GM19397 (cell line): ENCODE measurements around the gene TGM1.
A peak's percentile ranks its signal among the peaks of the same experiment; 100 is the strongest.
"Not testable (repeated sequence)": the region's sequence is repeated elsewhere in the genome, so short reads cannot be mapped to it uniquely, and the experiment has no call there.

Experiments used
- ATAC-seq: cut with Tn5 transposase; IDR thresholded peaks from one replicate; pipeline ENCODE4 v1.9.1; 2021; ENCODE audit warnings: mild to moderate bottlenecking, moderate library complexity; ENCODE audit not compliant: unreplicated experiment

TGM1 gene

DNA sequence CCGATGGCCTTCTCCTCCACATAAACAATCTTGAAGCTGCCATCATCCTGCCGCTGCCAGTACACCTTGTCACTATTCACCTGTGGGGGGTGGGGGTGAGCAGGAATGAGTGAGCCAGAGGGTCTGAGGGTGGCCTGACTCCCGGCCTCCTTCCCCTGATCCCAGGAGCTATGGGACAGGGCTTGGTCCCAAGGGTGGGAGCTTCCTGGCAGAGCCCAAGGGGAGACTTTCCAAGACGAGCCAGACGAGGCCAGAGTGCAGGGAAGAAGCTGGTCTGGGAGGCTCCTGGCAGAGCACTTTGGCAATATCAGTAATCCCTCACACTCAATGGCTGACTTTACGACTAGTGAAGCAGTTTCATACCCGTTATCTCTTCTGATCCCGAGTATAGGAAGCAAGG, 7.5 kb downstream of the TGM1 start:
- no peak for ATAC-seq

DNA sequence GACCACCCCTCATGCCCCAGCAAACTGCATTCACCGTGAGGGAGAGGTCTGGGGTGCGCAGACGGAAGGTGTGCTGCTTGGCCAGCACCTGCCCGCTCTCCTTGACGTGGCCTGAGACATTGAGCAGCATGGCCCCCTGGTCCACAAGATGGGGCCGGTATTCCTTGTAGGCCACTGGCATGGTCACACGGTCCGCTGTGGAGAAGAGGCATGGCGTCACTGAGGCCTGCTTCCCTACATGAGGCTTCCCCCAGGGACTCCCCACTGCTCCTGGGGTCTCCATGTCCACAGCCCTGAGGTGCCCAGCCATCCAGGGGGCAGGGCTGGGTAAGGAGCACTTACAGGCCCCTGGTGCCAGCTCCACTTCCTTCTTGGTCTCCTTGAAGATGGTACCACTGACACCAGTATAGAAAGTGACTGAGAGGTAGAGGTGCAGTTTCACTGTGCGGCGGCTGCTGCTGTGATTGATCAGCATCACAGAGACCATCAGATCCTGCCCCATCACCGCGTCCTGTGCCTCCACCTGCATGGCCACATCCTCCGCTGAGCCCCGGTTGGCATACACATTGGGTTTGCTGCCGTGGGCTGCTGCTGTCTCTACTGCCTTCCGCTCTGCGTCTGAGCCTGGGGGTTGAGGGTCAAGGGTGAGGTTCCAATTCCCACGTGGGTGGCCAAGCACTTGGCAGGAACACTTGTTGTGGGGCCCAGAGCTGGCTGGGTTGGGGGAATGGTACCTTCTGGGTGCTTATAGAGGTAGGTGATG, 8.2 kb downstream of the TGM1 start:
- ATAC-seq, result no peak

DNA sequence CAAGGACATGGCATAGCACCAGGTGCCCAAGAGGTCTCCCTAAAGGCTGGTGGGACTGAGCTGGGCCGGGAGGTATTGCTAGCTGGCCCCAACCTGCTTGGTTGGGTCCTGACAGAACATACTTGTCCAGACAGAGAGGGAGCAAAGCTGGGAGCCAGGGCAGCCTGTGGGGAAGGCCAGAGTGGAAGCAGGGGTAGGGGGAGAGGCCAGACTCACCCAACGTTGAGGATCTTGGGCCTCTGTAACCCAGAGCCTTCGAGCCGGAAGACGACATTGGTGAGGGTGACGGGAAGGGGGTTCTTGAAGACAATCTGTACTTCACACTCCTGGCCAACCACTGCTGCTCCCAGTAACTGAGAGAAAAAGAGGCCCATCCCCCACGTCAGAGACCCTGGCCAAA, 9.0 kb downstream of the TGM1 start:
- ATAC-seq, result no peak

DNA sequence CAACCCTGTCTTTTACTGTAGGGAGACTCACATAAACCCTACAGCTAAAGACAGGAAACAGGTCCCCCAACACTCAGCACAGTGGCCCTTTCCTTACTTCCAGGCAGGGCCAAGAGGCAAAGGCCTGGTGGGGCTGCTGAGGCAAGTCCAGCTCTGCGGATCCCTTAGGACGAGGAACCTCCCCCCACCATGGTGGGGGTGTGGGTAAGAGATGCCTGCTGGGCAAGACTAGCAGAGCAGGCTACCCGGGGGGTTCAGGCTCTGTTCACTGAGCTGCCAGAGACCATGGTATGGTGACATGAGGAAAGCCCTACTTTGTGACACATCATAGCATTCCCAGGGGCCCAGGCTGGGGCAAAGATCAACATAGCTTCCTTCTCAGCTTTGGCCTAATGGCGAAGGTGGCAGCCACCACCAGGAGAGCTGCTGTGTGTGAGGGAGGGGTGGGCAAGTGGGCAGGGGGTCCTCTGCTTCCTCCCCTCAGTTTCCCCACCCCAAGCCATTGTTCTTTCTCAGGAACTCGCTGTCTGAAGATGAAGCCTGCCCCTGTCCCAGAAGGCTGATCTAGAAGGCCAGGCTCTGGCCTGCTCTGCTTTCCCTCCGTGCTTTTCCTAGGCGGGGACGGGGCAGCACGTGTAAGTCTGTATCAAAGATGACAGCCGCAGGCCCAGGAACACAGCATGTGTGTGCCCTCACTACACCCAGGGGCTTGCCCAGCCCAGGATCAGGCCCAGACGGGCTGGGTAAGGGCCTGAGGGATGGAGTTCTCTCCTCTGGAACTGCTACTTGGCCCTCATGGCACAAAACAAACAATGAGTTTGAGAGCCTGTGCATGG, 10.5 kb downstream of the TGM1 start:
- ATAC-seq, result no peak

DNA sequence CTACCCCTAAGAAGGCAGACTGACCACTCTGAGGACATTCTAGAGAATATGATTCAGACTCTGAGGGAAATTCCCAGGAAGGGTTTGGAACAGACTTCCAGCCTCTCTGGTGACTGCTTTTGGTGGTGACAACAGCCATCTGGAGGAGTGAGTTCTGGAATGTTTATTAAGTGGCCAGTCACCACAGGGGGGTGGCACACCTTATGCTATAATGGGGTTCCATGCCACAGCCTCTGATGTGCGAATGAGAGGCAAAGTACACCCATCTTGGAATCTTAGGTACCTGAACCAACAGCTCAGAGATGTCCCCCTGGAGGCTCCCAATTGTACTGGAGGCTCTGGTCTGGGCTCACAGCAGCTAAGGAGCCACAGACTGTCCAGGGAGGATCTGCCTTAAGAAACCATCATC, 11.1 kb downstream of the TGM1 start:
- no peak for ATAC-seq

DNA sequence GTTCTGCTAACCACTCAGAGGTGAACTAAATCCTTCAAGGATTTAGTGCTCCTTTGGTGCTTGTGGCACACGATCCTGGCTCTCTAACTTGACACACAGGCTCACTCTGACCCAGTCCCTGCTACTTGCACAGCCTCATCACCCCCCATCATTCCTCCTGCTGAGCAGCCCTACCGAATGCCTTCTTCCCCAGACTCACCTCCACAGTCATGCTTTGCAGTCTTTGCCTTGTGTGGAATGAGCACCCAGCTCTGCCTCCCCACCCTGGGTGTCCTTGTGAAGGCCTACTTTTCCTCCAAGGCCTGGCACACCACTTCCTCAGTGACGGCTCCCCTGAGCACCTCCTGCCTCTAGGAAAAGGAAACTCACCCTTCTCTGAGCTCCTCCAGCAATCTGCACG, 12.6 kb downstream of the TGM1 start:
- ATAC-seq, result no peak

DNA sequence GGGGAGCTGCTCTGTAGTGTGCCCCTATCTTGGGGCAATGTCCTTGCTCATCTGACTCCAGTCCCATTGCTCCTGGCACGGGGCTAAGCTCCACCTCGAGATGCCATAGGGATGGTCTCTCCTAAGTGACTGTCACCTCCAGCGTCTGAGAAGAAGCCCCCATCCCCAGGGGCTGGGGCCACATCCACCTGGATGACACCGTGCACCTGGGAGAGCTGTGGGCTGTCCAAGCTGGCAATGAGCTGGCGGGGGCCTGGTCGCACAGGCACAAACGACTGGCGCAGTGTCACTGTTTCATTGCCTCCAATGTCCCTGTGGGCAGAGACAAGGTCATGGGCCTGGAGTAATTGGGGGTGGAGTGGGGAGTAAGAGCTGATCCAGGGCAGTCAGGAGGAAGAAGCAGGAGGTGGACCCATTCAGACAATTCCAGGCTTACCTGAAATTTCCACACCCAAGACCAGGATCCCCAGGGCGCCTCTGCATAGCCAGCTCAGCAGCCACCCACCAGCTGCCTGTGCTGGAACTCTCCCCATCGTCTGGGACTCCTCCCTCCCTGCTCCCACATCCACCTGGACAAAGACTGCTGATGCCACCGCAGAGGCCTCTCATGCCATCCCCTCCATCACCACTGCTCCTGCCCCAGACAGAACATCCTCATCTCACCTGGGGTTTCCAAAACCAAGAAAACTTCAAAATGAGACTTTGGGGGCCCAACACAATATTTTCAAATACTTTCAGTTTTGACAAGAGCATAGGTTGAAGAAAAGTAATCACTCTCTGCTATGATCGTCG, 13.6 kb downstream of the TGM1 start:
- no peak for ATAC-seq

DNA sequence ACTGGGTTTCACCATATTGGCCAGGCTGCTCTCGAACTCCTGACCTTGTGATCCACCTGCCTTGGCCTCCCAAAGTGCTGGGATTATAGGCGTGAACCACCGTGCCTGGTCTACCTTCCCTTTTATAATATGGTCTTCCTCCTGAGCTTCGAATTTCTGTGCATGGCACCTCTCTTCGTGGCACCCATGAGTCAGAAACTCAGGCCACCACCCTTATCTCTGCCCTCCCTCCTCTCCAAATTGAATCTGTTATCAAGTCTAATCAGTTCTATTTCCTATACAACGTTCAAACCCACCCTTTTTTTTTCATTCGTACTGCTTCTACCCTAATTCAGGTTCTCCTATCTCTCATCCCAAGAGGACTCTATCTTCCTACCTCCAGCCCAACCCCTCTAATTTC, 15.6 kb downstream of the TGM1 start:
- no peak for ATAC-seq

DNA sequence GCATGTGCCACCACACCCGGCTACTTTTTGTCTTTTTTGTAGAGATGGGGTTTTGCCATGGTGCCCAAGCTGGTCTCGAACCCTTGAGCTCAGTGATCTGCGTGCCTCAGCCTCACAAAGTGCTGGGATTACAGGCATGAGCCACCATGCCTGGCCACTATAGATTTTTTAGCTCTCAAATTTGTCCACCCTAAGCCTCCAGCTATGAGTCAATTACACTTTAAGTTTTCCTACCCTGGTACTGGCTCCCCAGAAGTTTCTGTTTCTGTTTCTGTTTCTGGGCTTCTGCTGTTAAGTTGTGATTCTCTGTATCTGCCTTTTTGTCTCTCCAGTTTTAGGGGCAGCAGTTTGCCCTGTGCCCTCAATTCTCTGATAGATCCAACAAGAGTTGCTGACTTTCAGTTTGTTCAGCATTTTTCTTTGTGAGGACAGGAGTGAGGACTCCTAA, 16.2 kb downstream of the TGM1 start:
- no peak for ATAC-seq

DNA sequence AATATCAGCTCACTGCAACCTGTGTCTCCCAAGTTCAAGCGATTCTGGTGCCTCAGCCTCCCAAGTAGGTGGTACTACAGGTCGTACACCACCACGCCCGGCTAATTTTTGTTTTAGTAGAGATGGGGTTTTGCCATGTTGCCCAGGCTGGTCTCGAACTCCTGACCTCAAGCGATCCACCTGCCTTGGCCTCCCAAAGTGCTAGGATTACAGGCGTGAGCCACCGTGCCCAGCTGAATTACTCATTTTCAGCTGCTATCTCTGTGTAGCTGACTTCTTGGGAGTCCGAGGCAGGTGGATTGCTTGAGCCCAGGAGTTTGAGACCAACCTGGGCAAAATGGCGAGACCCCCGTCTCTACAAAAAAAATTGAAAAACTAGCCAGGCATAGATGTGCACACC, 17.6 kb downstream of the TGM1 start:
- ATAC-seq, result not testable (repeated sequence)

DNA sequence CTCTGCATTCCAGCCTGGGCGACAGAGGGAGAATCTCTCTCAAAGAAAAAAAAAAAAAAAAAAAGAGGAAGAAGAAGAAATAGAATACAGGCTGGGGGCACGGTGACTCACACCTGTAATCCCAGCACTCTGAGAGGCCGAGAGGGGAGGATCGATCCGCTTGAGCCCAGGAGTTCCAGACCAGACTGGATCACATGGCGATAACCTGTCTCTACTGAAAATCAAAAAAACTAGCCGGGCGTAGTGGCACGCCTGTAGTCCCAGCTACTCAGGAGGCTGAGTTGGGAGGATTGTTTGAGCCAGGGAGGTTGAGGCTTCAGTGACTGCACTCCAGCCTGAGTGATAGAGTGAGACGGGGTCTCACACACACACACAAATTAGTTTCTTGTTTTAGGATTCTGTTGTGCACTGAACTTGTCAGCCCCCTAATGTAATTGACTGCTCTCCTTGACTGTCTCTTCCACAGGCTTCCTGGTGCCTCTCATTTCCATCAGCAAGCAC, 19.6 kb downstream of the TGM1 start:
- no peak for ATAC-seq

DNA sequence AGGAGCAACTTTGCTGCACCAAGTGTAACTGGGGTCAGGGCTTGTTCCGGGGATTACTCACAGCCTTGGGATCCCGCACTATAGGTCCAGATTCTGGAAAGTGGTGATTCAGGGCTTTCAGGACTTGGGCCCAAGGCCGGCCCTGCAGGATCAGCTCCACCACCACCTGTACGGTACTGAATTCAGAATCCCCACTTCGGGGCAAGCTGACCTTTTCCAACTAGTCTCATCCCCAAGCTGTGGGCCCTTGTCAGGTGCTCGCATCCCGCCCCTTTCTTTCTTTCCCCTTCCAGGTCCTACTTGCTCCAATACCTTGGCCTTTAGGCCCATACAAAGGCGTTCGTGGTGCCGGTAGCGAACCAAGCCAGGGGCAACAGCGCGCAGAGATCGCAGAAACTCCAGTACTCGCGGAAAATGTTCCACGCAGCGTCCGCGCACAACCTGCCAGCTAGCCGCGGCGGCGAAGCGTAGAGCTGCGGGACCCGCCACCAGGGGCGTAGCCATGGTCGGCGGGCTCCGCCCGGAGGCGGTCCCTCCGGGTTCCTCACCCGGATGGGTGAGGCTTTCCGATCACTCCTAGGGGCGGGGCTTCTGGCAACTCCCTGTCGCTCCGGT, 21.0 kb downstream of the TGM1 start:
- ATAC-seq, result peak; percentile 84

DNA sequence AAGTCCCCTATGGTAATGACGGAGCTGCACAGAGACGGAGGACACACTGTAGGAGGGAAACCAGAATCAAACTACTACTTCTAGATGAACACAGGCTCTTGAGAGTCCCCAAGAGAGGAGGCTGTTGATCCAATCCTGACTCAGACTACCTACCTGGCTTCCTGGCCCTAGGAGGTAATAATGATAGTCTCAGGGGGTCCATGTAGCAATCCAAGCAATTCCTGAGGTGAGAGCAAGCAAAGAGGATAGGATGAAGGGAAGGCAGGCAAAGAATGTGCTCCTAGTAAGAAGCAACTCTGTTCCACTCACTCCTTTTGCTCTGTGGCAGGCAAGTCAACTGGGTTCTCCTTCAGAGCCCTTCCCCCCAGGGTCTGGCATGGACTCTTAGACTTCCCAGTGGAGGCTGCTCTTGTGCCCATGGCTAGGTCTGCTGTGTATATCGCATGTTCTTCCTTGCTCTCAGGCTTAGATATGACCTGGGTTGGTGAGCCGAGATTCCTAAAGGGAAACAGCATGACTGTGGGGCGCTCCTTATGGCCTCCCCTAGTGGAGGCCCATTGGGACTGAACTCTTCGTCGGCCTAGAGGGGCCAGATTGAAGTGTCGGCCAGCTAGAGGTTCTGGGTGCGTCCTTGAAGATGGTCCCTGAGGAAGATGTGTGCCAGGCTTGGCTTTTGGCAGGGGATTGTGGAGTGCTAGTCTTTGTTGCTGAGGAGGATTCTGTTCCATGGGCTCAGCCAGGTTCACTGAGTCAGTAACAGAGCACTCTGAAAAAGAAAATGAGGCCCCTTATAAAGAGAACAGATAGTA, 22.7 kb downstream of the TGM1 start:
- ATAC-seq, result no peak

DNA sequence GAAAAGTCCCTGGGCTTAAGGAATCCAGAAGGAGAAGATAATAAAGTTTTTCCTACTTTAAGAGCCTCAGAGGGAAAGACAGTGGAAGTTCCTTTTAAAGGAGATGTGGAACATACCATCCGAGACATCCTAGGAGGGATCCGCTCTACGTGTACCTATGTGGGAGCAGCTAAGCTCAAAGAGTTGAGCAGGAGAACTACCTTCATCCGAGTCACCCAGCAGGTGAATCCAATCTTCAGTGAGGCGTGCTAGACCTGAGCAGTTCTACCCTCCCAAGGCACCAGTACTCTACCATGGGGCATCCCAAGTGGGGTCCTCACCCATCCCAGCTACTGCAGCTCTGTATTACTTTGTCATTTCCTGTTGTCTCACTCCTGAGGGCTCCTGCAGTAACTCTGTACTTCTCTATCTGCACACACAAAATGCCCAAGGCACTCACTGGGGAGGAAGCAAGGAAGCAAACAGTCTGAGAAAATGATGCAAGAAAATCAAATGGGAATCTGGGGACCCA, 24.4 kb downstream of the TGM1 start:
- no peak for ATAC-seq

DNA sequence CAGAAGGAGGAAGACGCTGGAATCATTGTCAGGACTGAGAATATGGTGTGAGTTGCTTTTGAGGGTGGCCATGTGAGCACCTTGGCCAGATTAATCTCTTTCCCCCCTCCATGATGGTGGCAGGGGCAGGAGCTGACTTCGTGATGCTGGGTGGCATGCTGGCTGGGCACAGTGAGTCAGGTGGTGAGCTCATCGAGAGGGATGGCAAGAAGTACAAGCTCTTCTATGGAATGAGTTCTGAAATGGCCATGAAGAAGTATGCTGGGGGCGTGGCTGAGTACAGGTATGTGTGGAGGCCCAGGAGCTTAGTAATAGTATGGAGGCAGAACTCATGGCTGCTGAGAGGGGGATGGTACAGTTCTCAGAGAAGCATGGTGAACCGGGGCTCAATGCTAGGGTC, 24.9 kb downstream of the TGM1 start:
- no peak for ATAC-seq

DNA sequence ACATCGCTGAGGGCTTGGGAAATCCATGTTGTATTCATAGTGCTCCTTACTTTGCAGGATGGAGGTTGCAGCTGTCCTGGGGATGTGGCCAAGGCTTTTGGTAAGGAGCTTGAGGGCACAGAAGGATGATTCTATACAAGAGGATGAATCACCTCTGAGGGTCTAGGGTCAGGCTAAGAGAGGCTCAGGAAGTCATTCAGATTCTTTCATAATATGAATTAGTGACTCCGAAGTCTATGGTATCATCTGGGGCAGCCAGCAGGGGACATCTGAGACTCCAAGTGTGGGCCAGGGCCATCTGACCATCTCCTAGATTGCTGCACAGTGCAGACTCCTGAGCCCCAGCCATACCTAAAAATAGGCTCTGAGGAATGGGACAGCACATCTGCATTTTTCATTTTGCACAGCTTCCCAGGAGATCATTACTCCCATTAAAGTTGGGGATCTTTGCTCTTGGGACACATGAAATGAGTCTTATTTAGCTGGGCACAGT, 25.5 kb downstream of the TGM1 start:
- no peak for ATAC-seq

DNA sequence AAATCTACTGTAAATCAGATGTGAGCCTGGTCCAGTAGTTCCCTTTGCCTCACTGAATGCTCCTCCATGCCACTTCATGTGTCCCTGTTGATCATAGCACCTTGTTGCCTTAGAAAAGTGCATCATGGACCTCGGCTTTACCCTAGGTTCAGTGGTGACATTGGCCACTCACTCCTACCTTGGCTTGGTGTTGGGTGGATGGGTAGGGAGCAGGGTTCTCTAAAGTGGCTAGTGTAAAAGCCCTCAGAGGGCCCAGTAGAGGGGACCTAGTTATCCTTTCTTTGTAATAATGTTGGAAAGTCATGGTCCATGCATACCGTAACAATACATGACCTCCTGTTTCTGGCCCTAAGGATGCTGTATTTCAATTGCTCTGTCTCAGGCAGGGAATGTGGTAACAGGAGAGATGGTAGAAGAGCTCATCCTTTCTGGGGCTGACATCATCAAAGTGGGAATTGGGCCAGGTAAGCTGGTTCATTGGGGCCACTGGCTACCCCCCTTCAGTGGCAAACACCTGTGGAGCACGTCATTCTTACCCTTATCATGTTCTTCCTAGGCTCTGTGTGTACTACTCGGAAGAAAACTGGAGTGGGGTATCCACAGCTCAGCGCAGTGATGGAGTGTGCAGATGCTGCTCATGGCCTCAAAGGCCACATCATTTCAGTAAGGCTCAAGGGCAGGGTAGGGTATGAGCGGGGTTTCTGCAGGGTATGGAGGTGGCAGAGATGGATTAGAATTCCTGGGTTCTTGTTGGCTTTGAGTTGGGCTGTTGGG, 26.1 kb downstream of the TGM1 start:
- no peak for ATAC-seq

DNA sequence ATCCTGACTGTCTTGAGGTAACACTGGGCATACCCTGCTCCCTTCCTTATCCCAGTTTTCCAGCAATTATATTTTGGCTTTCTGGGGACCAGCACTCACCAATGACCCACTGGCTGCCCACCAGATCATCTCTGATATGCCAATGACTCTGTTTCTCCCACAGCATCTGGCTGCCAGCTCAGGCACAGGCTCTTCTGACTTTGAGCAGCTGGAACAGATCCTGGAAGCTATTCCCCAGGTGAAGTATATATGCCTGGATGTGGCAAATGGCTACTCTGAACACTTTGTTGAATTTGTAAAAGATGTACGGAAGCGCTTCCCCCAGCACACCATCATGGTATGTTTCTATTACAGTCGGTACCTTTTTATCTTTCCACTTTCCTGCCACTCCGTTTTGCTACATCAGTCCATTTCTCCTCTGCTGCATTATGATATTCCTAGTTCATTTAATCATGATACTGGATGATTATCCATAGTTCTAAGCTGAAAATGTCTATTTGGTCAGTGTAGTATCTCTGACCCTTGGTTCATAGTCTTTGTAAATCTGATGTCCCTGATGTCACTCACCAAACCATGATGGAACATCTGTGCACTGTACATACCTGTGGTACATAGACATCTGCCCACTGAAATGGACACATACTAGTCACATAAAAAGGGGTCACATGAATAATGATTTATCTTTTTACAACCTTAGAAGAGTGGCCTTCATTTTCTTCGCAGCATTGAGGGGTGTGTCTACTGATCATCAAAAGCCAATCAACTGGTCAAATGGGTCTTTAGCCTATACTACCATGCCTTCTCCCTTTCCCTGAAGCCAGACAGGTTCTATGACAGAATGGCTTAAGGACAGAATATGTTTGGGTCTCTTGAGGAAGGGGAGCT, 26.9 kb downstream of the TGM1 start:
- ATAC-seq, result no peak
